Mammary epithelial cell (primary cell): Measurements from ENCODE around the gene RILP.

Experiments used
- EZH2 ChIP-seq: IDR thresholded peaks from 2 replicates; pipeline ENCODE4 v1.6.1; 2012; ENCODE audit warnings: low read length, inconsistent platforms, borderline replicate concordance
- TF ChIP-seq, protein P1 (sequence below), 2 donors: IDR thresholded peaks in 1 of 2; conservative IDR thresholded peaks in 1 of 2; 2 replicates each; pipeline ENCODE4 v1.5.1; 2011 to 2012; ENCODE audit warnings: inconsistent platforms in 2 of 2, low read length in 2 of 2, mild to moderate bottlenecking in 2 of 2, control low read depth in 1 of 2, low read depth in 1 of 2; ENCODE audit not compliant: insufficient read depth in 1 of 2; ENCODE audit errors: extremely low read depth in 1 of 2

DNA sequence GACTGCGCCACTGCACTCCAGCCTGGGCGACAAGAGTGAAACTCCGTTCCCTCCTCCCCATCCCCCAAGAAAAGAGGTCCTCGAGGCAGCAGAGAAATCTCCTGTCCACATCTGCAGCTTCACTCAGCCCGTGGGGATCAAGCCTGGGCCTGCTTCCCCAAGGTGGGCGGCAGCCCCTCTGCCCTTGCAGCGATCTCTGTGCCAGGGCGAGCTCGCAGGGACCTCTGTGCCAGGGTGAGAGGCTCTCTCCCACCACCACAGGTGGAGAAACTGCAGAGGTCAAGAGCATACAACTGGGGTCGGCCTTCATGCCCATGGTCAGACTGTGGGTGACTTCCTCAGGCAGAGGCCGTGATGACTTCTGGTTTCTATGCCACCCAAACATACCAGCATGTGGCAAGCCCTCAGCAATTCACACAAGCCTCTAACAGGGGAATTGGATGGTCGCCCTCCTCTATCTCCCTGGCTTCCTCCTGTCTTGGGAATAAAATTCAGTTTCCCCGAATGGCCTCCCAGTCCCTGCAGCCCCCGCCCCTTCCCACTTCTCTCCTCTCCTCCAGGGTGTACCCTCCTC, 26.5 kb downstream of the RILP start:
- TF ChIP-seq, protein P1, sequence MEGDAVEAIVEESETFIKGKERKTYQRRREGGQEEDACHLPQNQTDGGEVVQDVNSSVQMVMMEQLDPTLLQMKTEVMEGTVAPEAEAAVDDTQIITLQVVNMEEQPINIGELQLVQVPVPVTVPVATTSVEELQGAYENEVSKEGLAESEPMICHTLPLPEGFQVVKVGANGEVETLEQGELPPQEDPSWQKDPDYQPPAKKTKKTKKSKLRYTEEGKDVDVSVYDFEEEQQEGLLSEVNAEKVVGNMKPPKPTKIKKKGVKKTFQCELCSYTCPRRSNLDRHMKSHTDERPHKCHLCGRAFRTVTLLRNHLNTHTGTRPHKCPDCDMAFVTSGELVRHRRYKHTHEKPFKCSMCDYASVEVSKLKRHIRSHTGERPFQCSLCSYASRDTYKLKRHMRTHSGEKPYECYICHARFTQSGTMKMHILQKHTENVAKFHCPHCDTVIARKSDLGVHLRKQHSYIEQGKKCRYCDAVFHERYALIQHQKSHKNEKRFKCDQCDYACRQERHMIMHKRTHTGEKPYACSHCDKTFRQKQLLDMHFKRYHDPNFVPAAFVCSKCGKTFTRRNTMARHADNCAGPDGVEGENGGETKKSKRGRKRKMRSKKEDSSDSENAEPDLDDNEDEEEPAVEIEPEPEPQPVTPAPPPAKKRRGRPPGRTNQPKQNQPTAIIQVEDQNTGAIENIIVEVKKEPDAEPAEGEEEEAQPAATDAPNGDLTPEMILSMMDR (conservative IDR thresholded peaks at IDR 0.05 in 1 of 2, IDR thresholded peaks at IDR 0.05 in 1 of 2; ENCODE audit: extremely low read depth in 1 of 2, insufficient read depth in 1 of 2, low read depth in 1 of 2, low read length in 2 of 2): no peak
- TF ChIP-seq EZH2: no peak
